Lung (tissue), 12 donors: ENCODE results near the gene NUP210. TPM values are rescaled to one million over a fixed set of nuclear protein-coding genes. Genes with fewer than 3 reads are reported as not detected.

Experiments used
- ATAC-seq: fragments of 200-7000 bp; cut with Tn5 transposase; one replicate; pipeline ENCODE4 v1.9.1; 2020; ENCODE audit warnings: moderate number of reproducible peaks; ENCODE audit not compliant: insufficient read depth, low FRiP score
- DNase-seq, 3 donors: peaks; one replicate each; pipeline ENCODE4 v3.0.0-alpha.2; 2013 to 2017
- H3K27ac ChIP-seq, 2 donors: one replicate each; pipeline ENCODE4 v1.5.1; 2013; ENCODE audit warnings: mild to moderate bottlenecking in 2 of 2, moderate library complexity in 2 of 2, control low read depth in 1 of 2, inconsistent platforms in 1 of 2, low read depth in 1 of 2, low read length in 1 of 2
- H3K27me3 ChIP-seq, 3 donors: one replicate each; pipeline ENCODE4 v1.5.1; 2013; ENCODE audit warnings: low read length in 2 of 3; ENCODE audit not compliant: control insufficient read depth in 3 of 3, insufficient read depth in 3 of 3
- H3K36me3 ChIP-seq, 4 donors: one replicate each; pipeline ENCODE4 v1.5.1; 2013; ENCODE audit warnings: low read length in 4 of 4, mild to moderate bottlenecking in 1 of 4, moderate library complexity in 1 of 4; ENCODE audit not compliant: control insufficient read depth in 4 of 4, insufficient read depth in 4 of 4
- H3K4me1 ChIP-seq, 5 donors: one replicate each; pipeline ENCODE4 v1.5.1; 2013; ENCODE audit warnings: low read length in 5 of 5, mild to moderate bottlenecking in 2 of 5, moderate library complexity in 1 of 5; ENCODE audit not compliant: control insufficient read depth in 5 of 5, insufficient read depth in 5 of 5
- H3K4me3 ChIP-seq: one replicate; pipeline ENCODE4 v1.5.1; 2013; ENCODE audit warnings: mild to moderate bottlenecking, control low read depth, moderate library complexity
- H3K9ac ChIP-seq, 2 donors: one replicate each; pipeline ENCODE4 v1.5.1; 2013; ENCODE audit warnings: low read length in 2 of 2, control low read depth in 1 of 2; ENCODE audit not compliant: insufficient read depth in 1 of 2
- H3K9me3 ChIP-seq, 4 donors: one replicate each; pipeline ENCODE4 v1.5.1; 2013; ENCODE audit warnings: low read length in 3 of 4, mild to moderate bottlenecking in 1 of 4, moderate library complexity in 1 of 4; ENCODE audit not compliant: control insufficient read depth in 4 of 4, insufficient read depth in 3 of 4
- CTCF ChIP-seq: IDR thresholded peaks from 2 replicates; pipeline ENCODE4 v1.5.1; 2012; ENCODE audit warnings: mild to moderate bottlenecking; ENCODE audit errors: control extremely low read depth, extremely low read depth
- WGBS, 2 donors: extraction: QIAGEN DNeasy Blood & Tissue Kit; methylation state at CpG; one replicate each; pipeline ENCODE4 v1.1.7; 2013; 5-methylcytosine and 5-hydroxymethylcytosine counted together
- polyA plus RNA-seq, 2 donors: library from polyadenylated mRNA; stranded (reverse); fragments of 200-250 nt; gene quantifications; one replicate each; pipeline ENCODE4 v1.2.1, GENCODE V29; 2013
- total RNA-seq, 2 donors: library from RNA; depleted of rRNA in 1 of 2; stranded (reverse); fragments of >200 nt in 1 of 2; gene quantifications; one replicate each; pipeline ENCODE4 v1.2.1, GENCODE V29; 2014 to 2021
- donor health status: control.
- donor health status: control.
- donor health status: Bipolar disorder and iron deficiency.
- donor health status: healthy.
- donor health status: DM: yes; HTN: yes; CAD: no.

Gene NUP210
- total and polyA plus RNA-seq, 4 donors: 5.4 to 20.4 (median 10.5) TPM

DNA sequence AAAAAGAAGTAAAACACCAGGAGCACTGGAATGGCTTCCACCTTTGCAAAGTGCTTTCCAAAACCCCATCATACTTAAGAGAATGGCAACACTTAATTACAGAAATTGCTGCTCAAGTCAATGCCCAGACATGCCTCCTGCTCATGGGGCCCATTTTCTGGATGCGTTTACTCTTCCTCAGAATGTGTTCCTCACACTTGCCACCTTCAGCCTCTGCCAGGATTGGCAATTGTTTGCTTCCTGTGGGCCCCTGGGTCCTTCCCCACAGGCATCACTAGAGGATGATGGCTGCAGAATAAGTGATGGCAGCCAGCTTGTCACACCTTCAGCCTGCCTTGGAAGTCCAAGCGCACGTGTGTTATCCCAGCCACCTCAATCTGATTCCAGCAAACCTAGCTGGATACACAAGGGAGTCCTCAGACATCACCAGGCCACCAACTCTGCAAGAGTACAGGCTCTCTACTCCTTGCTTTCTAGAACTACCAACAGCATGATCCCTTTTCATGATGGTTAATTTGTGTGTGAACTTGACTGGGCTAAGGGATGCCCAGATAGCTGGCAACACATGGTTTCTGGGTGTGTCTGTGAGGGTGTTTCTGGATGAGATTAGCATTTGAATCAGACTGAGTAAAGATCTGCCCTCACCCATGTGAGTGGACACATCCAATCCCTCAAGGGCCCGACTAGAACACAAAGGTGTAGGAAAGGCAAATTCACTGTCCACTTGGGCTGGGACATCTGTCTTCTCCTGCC, 4.9 kb upstream of the NUP210 start:
- 92% methylated on average over 4 of the region's 4 CpGs for WGBS, 2 donors
- Histone ChIP-seq H3K4me1 (peaks cover 0 to under 1% (median 0%) of the 10 kb centered on the region in 5 donors), H3K4me3 (no peak overlapping the region), H3K9ac (no peak overlapping the region), H3K36me3 (no peaks in the 10 kb centered on the region), H3K27ac (no peak overlapping the region), H3K9me3 (peaks cover 0 to 3% (median 0%) of the 10 kb centered on the region in 4 donors), H3K27me3 (peaks cover 0 to 3% (median 0%) of the 10 kb centered on the region in 3 donors)
- ATAC-seq (no peak), DNase-seq (no peak)
- no peak for TF ChIP-seq CTCF

- no peak overlapping the region for H3K9ac ChIP-seq
- TF ChIP-seq CTCF: no peak
- WGBS, 2 donors: 48 to 53% methylated on average over 3 of the region's 3 CpGs
- no peak overlapping the region for H3K4me3 ChIP-seq
- no peak overlapping the region for H3K27ac ChIP-seq
- DNase-seq: no peak
- peaks cover 0 to 3% (median under 1%) of the 10 kb centered on the region in 3 donors for H3K27me3 ChIP-seq
- H3K36me3 ChIP-seq: no peaks in the 10 kb centered on the region
- peaks cover 0 to 3% (median 0%) of the 10 kb centered on the region in 4 donors for H3K9me3 ChIP-seq
- H3K4me1 ChIP-seq: peaks cover 0 to 3% (median 0%) of the 10 kb centered on the region in 5 donors
- no peak for ATAC-seq
Measured at GRCh38 chr3:13424141-13424844, 4.2 kb upstream of the NUP210 start.

- H3K36me3 ChIP-seq: no peaks in the 10 kb centered on the region
- no peak for TF ChIP-seq CTCF
- H3K4me3 ChIP-seq: no peak overlapping the region
- no peak for ATAC-seq
- 39 to 48% methylated on average over 26 to 27 of the region's 27 CpGs for WGBS, 2 donors
- peaks cover 0 to 8% (median 7%) of the 10 kb centered on the region in 3 donors for H3K27me3 ChIP-seq
- H3K27ac ChIP-seq: peak overlapping the region in 1 of 2 donors; percentile 44
- no peak overlapping the region for H3K9ac ChIP-seq
- DNase-seq: peak in 1 of 3 donors; percentile 19
- peaks cover 0 to 3% (median 0%) of the 10 kb centered on the region in 4 donors for H3K9me3 ChIP-seq
- peaks cover 0 to 6% (median 0%) of the 10 kb centered on the region in 5 donors for H3K4me1 ChIP-seq
Measured at GRCh38 chr3:13420831-13421765, 976 bp upstream of the NUP210 start.
